H1 (cell line): ENCODE results near the gene FAM236B. TPM values are rescaled to one million over a fixed set of nuclear protein-coding genes. Genes with fewer than 3 reads are reported as not detected.

Source experiments
- CTCF ChIA-PET: fragments of 300-600 bp; sonication (Branson Sonifier 250); formaldehyde crosslinking; loops from one replicate; lab custom pipeline; 2021; ENCODE audit not compliant: partially characterized antibody; lab: Charles Lee
- POLR2A ChIA-PET: fragments of 300-600 bp; sonication (Branson Sonifier 250); formaldehyde crosslinking; loops from one replicate; lab custom pipeline; 2021; ENCODE audit warnings: inconsistent platforms; ENCODE audit not compliant: partially characterized antibody; lab: Charles Lee
- DNase-seq, 2 experiments: peaks; one replicate each; pipeline versions ENCODE4 v3.0.0 to v3.0.0-alpha.2; 2010 to 2022; ENCODE audit warnings: low spot score in 2 of 2, low read depth in 1 of 2, mixed read lengths in 1 of 2
- FAIRE-seq: peaks from 2 replicates; lab custom pipeline; 2011; peaks lifted over from hg19 to GRCh38; lab: Jason Lieb, UNC
- H2AFZ ChIP-seq: 2 replicates; pipeline ENCODE4 v1.8.1; 2012; ENCODE audit warnings: low read length, inconsistent platforms
- H2AK5ac ChIP-seq: 2 replicates; pipeline ENCODE4 v1.6.1; 2013; ENCODE audit warnings: low read depth, low read length
- H2BK120ac ChIP-seq: replicated peaks from 2 replicates; pipeline ENCODE3; 2013; ENCODE audit warnings: low read depth, low read length, inconsistent platforms
- H2BK12ac ChIP-seq: 2 replicates; pipeline ENCODE4 v1.6.1; 2013; ENCODE audit warnings: low read depth, low read length
- H2BK15ac ChIP-seq: 2 replicates; pipeline ENCODE4 v1.6.1; 2013; ENCODE audit warnings: low read length
- H2BK20ac ChIP-seq: 2 replicates; pipeline ENCODE4 v1.6.1; 2013; ENCODE audit warnings: low read length
- H2BK5ac ChIP-seq: 2 replicates; pipeline ENCODE4 v1.6.1; 2013; ENCODE audit warnings: low read depth, low read length
- H3K14ac ChIP-seq: 2 replicates; pipeline ENCODE4 v1.6.1; 2013; ENCODE audit warnings: inconsistent platforms; ENCODE audit not compliant: insufficient read length
- H3K18ac ChIP-seq: 2 replicates; pipeline ENCODE4 v1.6.1; 2013; ENCODE audit warnings: low read length; ENCODE audit errors: extremely low read depth
- H3K23ac ChIP-seq: 2 replicates; pipeline ENCODE4 v1.6.1; 2013; ENCODE audit warnings: inconsistent platforms; ENCODE audit not compliant: insufficient read length
- H3K23me2 ChIP-seq: 2 replicates; pipeline ENCODE4 v1.6.1; 2013; ENCODE audit warnings: low read depth, low read length
- H3K27ac ChIP-seq: 2 replicates; pipeline ENCODE4 v1.6.1; 2011; ENCODE audit warnings: low read depth, low read length, inconsistent platforms
- H3K27me3 ChIP-seq, 4 experiments: replicated peaks in 1 of 4; 1 replicate in 1 of 4; 2 replicates in 3 of 4; pipeline versions ENCODE4 v1.6.1 to v1.8.1; 2011 to 2013; ENCODE audit warnings: low read length in 3 of 4, mild to moderate bottlenecking in 3 of 4, inconsistent platforms in 2 of 4, mixed read lengths in 2 of 4, moderate library complexity in 1 of 4; ENCODE audit not compliant: control insufficient read depth in 3 of 4, insufficient read depth in 3 of 4; ENCODE audit errors: extremely low read depth in 1 of 4
- H3K36me3 ChIP-seq, 4 experiments: 2 replicates each; pipeline versions ENCODE4 v1.6.1 to v1.8.1; 2011 to 2013; ENCODE audit warnings: mild to moderate bottlenecking in 4 of 4, low read length in 3 of 4, moderate library complexity in 2 of 4, control low read depth in 1 of 4, inconsistent platforms in 1 of 4; ENCODE audit not compliant: insufficient read depth in 4 of 4, control insufficient read depth in 2 of 4
- H3K4ac ChIP-seq: replicated peaks from 2 replicates; pipeline ENCODE3; 2013; ENCODE audit warnings: low read length, low read depth, mixed read lengths, inconsistent platforms; ENCODE audit not compliant: insufficient read length
- H3K4me1 ChIP-seq, 4 experiments: replicated peaks in 1 of 4; 1 replicate in 1 of 4; 2 replicates in 3 of 4; pipeline versions ENCODE4 v1.6.1 to v1.8.1; 2011 to 2013; ENCODE audit warnings: low read length in 3 of 4, inconsistent platforms in 2 of 4, mixed read lengths in 1 of 4; ENCODE audit not compliant: insufficient read depth in 4 of 4, control insufficient read depth in 3 of 4
- H3K4me2 ChIP-seq, 2 experiments: 2 replicates each; pipeline versions ENCODE4 v1.6.1 to v1.8.1; 2011 to 2013; ENCODE audit warnings: low read depth in 2 of 2, low read length in 2 of 2, control low read depth in 1 of 2, inconsistent platforms in 1 of 2, mild to moderate bottlenecking in 1 of 2; ENCODE audit not compliant: insufficient read depth in 1 of 2
- H3K4me3 ChIP-seq, 4 experiments: fragments of 200-600, 300-600 bp in 1 of 4; sonication (generic), shearing (Covaris generic), sonication (Bioruptor Twin) in 1 of 4; 2 replicates each; pipeline versions ENCODE4 v1.5.1 to v1.8.1; 2011 to 2016; ENCODE audit warnings: low read length in 4 of 4, low read depth in 3 of 4, control low read depth in 2 of 4, inconsistent platforms in 2 of 4, mild to moderate bottlenecking in 2 of 4, mixed read lengths in 1 of 4, moderate library complexity in 1 of 4; ENCODE audit not compliant: insufficient read depth in 2 of 4; ENCODE audit errors: extremely low read depth in 1 of 4
- H3K56ac ChIP-seq: replicated peaks from 2 replicates; pipeline ENCODE3; 2013; ENCODE audit warnings: low read depth, mild to moderate bottlenecking, mixed read lengths, low read length, inconsistent platforms; ENCODE audit not compliant: insufficient read length
- H3K79me1 ChIP-seq: 2 replicates; pipeline ENCODE4 v1.6.1; 2013; ENCODE audit warnings: low read depth, low read length, control low read depth
- H3K79me2 ChIP-seq, 2 experiments: 2 replicates each; pipeline versions ENCODE4 v1.6.1 to v1.8.1; 2012 to 2013; ENCODE audit warnings: low read length in 2 of 2, mild to moderate bottlenecking in 2 of 2, inconsistent platforms in 1 of 2; ENCODE audit not compliant: insufficient read depth in 2 of 2, control insufficient read depth in 1 of 2
- H3K9ac ChIP-seq, 4 experiments: replicated peaks in 1 of 4; 1 replicate in 1 of 4; 2 replicates in 3 of 4; pipeline versions ENCODE4 v1.6.1 to v1.8.1; 2011 to 2013; ENCODE audit warnings: low read depth in 3 of 4, low read length in 3 of 4, control low read depth in 2 of 4, mild to moderate bottlenecking in 2 of 4, moderate library complexity in 2 of 4, inconsistent platforms in 1 of 4; ENCODE audit errors: extremely low read depth in 1 of 4
- H3K9me3 ChIP-seq, 2 experiments: 2 replicates each; pipeline versions ENCODE4 v1.6.1 to v1.8.1; 2012 to 2013; ENCODE audit warnings: mild to moderate bottlenecking in 2 of 2, moderate library complexity in 2 of 2, control low read depth in 1 of 2, inconsistent platforms in 1 of 2, low read depth in 1 of 2, low read length in 1 of 2, mixed read lengths in 1 of 2; ENCODE audit not compliant: insufficient read depth in 2 of 2
- H4K20me1 ChIP-seq, 2 experiments: replicated peaks in 1 of 2; 2 replicates each; pipeline versions ENCODE3 to v1.8.1; 2011 to 2013; ENCODE audit warnings: inconsistent platforms in 2 of 2, low read length in 2 of 2, mild to moderate bottlenecking in 1 of 2; ENCODE audit not compliant: insufficient read depth in 2 of 2, control insufficient read depth in 1 of 2
- H4K5ac ChIP-seq: 2 replicates; pipeline ENCODE4 v1.6.1; 2013; ENCODE audit warnings: low read length, low read depth, mixed read lengths, inconsistent platforms; ENCODE audit not compliant: insufficient read length
- H4K8ac ChIP-seq: 2 replicates; pipeline ENCODE4 v1.8.0; 2013; ENCODE audit warnings: mild to moderate bottlenecking, moderate library complexity, low read length, inconsistent platforms; ENCODE audit not compliant: insufficient read depth; ENCODE audit errors: extremely low read depth
- H4K91ac ChIP-seq: replicated peaks from 2 replicates; pipeline ENCODE3; 2013; ENCODE audit warnings: low read length, mixed read lengths, inconsistent platforms; ENCODE audit not compliant: insufficient read length
- CEBPB ChIP-seq: IDR thresholded peaks from 2 replicates; pipeline ENCODE4 v1.6.1; 2012; ENCODE audit warnings: low read depth, low read length
- WGBS, 2 experiments: shearing (Covaris generic) in 1 of 2; methylation state at CpG; one replicate each; pipeline versions ENCODE4 v1.1.6 to v1.1.7; 2013 to 2015; ENCODE audit warnings: low lambda C conversion rate in 2 of 2, mixed read lengths in 2 of 2, inconsistent platforms in 1 of 2, low coverage in 1 of 2, missing lambda C conversion rate in 1 of 2; ENCODE audit not compliant: insufficient replicate concordance in 2 of 2, insufficient coverage in 1 of 2, insufficient read length in 1 of 2; ENCODE audit errors: extremely low coverage in 1 of 2, missing lambda C conversion rate in 1 of 2; 5-methylcytosine and 5-hydroxymethylcytosine counted together
- polyA plus RNA-seq, 7 experiments: library from polyadenylated mRNA; depleted of rRNA in 3 of 7; stranded (reverse) in 5 of 7; unstranded in 2 of 7; fragments of >200 nt in 5 of 7; fragments of 200-250 nt in 2 of 7; gene quantifications; 1 replicate in 5 of 7; 2 replicates in 1 of 7; 4 replicates in 1 of 7; pipeline versions ENCODE4 v1.2.1 to v1.2.3, GENCODE V29; 2011 to 2013; ENCODE audit warnings: missing spikeins in 2 of 7, mixed read lengths in 2 of 7
- total RNA-seq: library from RNA; stranded (reverse); fragmentation: NEBNext Ultra II Directional; extraction: Animal tissue kit (Norgen Biotek cat#: 25700); gene quantifications from 2 replicates; pipeline ENCODE4 v1.2.1, GENCODE V29; 2021
- TF ChIP-seq, protein P1 (sequence below): IDR thresholded peaks from 2 replicates; pipeline ENCODE4 v1.6.1; 2012; ENCODE audit warnings: inconsistent platforms

FAM236B gene
- total and polyA plus RNA-seq, 2 of the 8 experiments (the other 6 are each of a cell fraction or from before 2014, with no cell fraction given): not detected

DNA sequence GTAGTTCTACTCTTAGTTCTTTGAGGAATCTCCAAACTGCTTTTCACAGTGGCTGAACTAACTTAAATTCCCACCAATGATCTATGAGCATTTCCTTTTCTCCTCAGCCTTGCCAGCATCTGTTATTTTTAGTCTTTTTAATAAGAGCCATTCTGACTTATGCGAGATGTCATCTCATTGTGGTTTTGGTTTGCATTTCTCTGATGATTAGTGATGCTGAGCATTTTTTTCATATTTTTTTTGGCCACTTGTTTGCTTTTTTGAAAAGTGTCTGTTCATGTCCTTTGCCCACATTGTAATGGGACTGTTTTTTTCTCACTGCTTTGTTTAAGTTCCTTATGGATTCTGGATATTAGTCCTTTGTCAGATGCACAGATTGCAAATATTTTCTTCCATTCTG lies 46.9 kb downstream of the FAM236B start:
- no peak overlapping the region for H2BK20ac ChIP-seq
- no peaks in the 10 kb centered on the region for H3K27me3 ChIP-seq
- H2BK12ac ChIP-seq: no peak overlapping the region
- H2AK5ac ChIP-seq: no peak overlapping the region
- no peak overlapping the region for H2BK15ac ChIP-seq
- no peak overlapping the region for H3K27ac ChIP-seq
- CTCF ChIA-PET: no interaction called here
- H2BK120ac ChIP-seq: no peak overlapping the region
- H3K4me1 ChIP-seq: no peaks in the 10 kb centered on the region
- H3K79me2 ChIP-seq: no peaks in the 10 kb centered on the region
- POLR2A ChIA-PET: no interaction called here
- no peak overlapping the region for H3K56ac ChIP-seq
- no peaks in the 10 kb centered on the region for H3K9me3 ChIP-seq
- 100% methylated on average over 1 of the region's 1 CpG; no CpG with 5 or more reads in 1 of the 2 experiments for WGBS, 2 experiments
- H4K8ac ChIP-seq: no peak overlapping the region
- no peak overlapping the region for H2AFZ ChIP-seq
- no peaks in the 10 kb centered on the region for H3K36me3 ChIP-seq
- H2BK5ac ChIP-seq: no peak overlapping the region
- no peak overlapping the region for H4K91ac ChIP-seq
- H4K20me1 ChIP-seq: no peaks in the 10 kb centered on the region
- H3K14ac ChIP-seq: no peak overlapping the region
- H3K79me1 ChIP-seq: no peaks in the 10 kb centered on the region
- H3K4me3 ChIP-seq: no peak overlapping the region
- H3K4ac ChIP-seq: no peak overlapping the region
- no peak overlapping the region for H4K5ac ChIP-seq
- H3K18ac ChIP-seq: no peak overlapping the region
- no peak for FAIRE-seq
- H3K9ac ChIP-seq: no peak overlapping the region
- no peak overlapping the region for H3K4me2 ChIP-seq
- H3K23ac ChIP-seq: no peak overlapping the region
- DNase-seq: no peak
- no peaks in the 10 kb centered on the region for H3K23me2 ChIP-seq
- no peak for TF ChIP-seq CEBPB
- TF ChIP-seq, protein P1, sequence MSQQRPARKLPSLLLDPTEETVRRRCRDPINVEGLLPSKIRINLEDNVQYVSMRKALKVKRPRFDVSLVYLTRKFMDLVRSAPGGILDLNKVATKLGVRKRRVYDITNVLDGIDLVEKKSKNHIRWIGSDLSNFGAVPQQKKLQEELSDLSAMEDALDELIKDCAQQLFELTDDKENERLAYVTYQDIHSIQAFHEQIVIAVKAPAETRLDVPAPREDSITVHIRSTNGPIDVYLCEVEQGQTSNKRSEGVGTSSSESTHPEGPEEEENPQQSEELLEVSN: no peak
